ENCODE results near the gene MRPS22. TPM values are rescaled to one million over a fixed set of nuclear protein-coding genes. Genes with fewer than 3 reads are reported as not detected.
A peak's percentile ranks its signal among the peaks of the same experiment; 100 is the strongest.

The MRPS22 gene
- total and polyA plus RNA-seq, 9 of the 15 experiments (the other 6 are each of a cell fraction or from before 2014, with no cell fraction given), result 148 to 397 (median 229) TPM

- no peak for TF ChIP-seq MIER1 (IDR thresholded peaks at IDR 0.05; ENCODE audit: low read depth)
- TF ChIP-seq DPF2 (IDR thresholded peaks at IDR 0.05), result peak; percentile 100
- no peak for TF ChIP-seq STAT5B (CRISPR knock-in tag; IDR thresholded peaks at IDR 0.05)
- TF ChIP-seq ZNF316 (IDR thresholded peaks at IDR 0.05), result peak; percentile 45; the same call in 1 of the 2 replicates
- TF ChIP-seq FOXO4 (CRISPR knock-in tag; IDR thresholded peaks at IDR 0.05), result no peak
- TF ChIP-seq NFRKB (IDR thresholded peaks at IDR 0.05; ENCODE audit: low read depth), result no peak; the same call in 1 of the 2 replicates
- peak in 1 of 2 experiments; percentile 39; a peak in 2 of 4 replicates for TF ChIP-seq RAD21 (CRISPR knock-in tag; conservative IDR thresholded peaks at IDR 0.05 in 1 of 2, IDR thresholded peaks at IDR 0.05 in 1 of 2)
- TF ChIP-seq TEAD1 (CRISPR knock-in tag; IDR thresholded peaks at IDR 0.05), result peak; percentile 77 to 90; a peak in 3 of 4 replicates
- TF ChIP-seq CTCF (IDR thresholded peaks at IDR 0.05 in 2 of 3, conservative IDR thresholded peaks at IDR 0.05 in 1 of 3; ENCODE audit: insufficient read depth in 2 of 3, low read depth in 1 of 3, low read length in 3 of 3), result peak in 2 of 3 experiments; percentile 16 to 27; a peak in 2 of 6 replicates
- TF ChIP-seq CREB1 (IDR thresholded peaks at IDR 0.05), result peak; percentile 82
- TF ChIP-seq CREB1 (CRISPR knock-in tag; IDR thresholded peaks at IDR 0.05), result no peak; the same call in 1 of the 2 replicates
- peak; percentile 99 for TF ChIP-seq TCF3 (CRISPR knock-in tag; IDR thresholded peaks at IDR 0.05)
- TF ChIP-seq ZNF668 (CRISPR knock-in tag; IDR thresholded peaks at IDR 0.05), result no peak
- TF ChIP-seq ZNF134 (CRISPR knock-in tag; conservative IDR thresholded peaks at IDR 0.05), result no peak
- no peak for TF ChIP-seq ILF3 (IDR thresholded peaks at IDR 0.05; ENCODE audit: borderline replicate concordance)
- TF ChIP-seq POLR2H (tag; IDR thresholded peaks at IDR 0.05; ENCODE audit: low read depth), result no peak
- 0 out of 2 replicates have a peak, but pooled peaks have one; percentile 70 for TF ChIP-seq ZNF584 (CRISPR knock-in tag; IDR thresholded peaks at IDR 0.05; ENCODE audit: low read depth)
- peak in 1 of 2 experiments; percentile 79; a peak in 1 of 4 replicates for TF ChIP-seq ETV6 (IDR thresholded peaks at IDR 0.05; ENCODE audit: borderline replicate concordance in 1 of 2, low read depth in 2 of 2, low read length in 1 of 2)
- no peak for TF ChIP-seq ETV6 (CRISPR knock-in tag; IDR thresholded peaks at IDR 0.05; ENCODE audit: borderline replicate concordance)
- no peak for TF ChIP-seq NFXL1 (CRISPR knock-in tag; IDR thresholded peaks at IDR 0.05)
- no peak for TF ChIP-seq ZNF23 (CRISPR knock-in tag; IDR thresholded peaks at IDR 0.05)
- no peak for TF ChIP-seq ZNF354B (CRISPR knock-in tag; IDR thresholded peaks at IDR 0.05)
- no peak for TF ChIP-seq ZNF41 (CRISPR knock-in tag; conservative IDR thresholded peaks at IDR 0.05)
- TF ChIP-seq VEZF1 (CRISPR knock-in tag; IDR thresholded peaks at IDR 0.05), result peak; percentile 49
- TF ChIP-seq TARDBP (IDR thresholded peaks at IDR 0.05), result no peak
- no peak for TF ChIP-seq TCFL5 (CRISPR knock-in tag; conservative IDR thresholded peaks at IDR 0.05)
Measured at GRCh38 chr3:139299261-139300132, 44.3 kb upstream of the MRPS22 start (continued).
